ENCODE data around the gene NPHP1. TPM values are rescaled to one million over a fixed set of nuclear protein-coding genes. Genes with fewer than 3 reads are reported as not detected.

NPHP1 gene
- 4.9 and 8.4 TPM in 2 replicates for total RNA-seq

DNA sequence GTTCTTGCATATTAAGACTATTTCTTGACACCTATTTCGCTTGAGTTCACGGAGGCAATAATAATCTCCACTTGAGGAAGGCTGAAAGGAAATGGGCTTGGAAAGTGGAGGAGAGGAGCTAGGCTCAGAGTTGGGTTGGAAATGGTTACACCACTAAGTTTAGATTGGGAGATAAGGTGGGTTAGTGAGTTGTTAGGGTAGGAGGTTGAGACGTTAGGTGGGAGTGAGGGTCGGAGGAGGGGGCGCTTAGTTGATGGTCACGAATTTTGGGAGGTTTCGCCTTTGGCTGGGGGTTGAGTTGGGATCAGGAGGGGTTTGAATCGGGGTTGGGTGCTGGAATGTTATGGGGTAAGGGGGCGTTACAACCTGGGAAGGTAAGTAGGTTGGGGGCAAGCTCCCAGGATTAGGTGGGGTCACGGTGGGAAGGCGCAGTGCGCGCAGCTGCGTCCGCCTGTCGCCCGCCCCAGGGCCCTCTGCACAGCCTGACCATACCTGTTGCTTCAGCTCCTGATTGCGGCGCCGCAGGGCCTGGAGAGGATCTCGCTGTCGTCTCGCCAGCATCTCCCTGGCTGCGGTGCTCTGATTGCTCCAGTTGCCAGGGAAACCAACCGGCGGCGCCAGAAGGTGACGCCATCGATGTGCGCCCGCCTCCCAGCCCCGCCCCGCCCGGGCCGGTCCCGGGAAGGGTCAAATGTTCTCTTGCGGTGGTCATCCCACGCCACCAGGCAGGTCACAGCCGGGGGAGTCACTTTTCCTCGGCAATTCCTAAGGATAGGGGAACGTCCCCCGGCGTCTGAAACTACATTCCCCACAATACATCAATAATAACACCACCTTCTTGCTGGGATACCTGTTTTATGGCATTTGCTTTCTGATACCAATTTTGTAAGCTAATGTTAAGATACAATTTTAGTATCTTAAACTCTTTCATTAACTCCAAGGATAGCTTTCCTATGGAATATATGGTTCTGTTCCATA, at the start of gene NPHP1:
TSS of gene NPHP1 (minus strand) at position 606 of the 978 bp plus-strand sequence. CDS start at position 561, 45 bp downstream.

GRCh38 chr2:110211938-110212858, 7.4 kb upstream of the NPHP1 start, which contains the start of gene MTLN:
MTLN (minus strand) TSS chr2:110212547; CDS start chr2:110212525, 22 bp downstream.

DNA sequence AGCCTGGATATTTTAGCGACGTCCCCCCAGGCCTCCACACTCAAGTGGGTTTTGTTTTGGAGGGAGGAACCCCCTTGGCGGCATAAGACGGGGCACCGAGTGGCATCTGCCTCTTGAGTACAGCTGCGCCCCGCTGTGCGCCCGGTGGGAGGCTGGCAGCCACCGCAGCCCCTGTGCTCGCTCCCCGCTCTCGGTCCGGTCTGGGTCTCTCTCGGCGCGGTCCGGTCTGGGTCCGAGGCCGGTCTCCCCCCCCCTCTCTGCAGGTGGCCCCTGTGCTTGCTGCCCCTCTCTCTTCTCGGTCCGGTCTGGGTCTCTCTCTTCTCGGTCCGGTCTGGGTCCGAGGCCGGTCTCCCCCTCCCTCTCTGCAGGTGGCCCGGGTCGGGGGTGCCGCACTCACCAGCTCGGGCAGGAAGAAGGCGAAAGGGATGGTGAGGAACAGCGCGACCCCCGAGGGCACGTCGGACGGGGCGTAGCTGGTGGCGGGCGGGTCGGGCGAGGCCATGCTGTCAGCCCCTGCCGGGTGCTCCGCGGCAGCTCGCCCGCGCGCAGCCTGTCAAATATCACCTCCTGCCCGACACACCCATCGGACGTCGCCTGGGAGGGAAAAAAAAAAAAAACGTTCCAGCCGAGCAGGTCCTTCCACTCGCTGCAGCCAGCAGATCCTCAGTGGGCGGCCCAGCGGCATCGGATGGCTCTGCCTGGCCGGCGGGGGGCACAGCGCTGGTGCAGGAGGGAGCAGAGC, 89.4 kb downstream of the NPHP1 start, which contains the start of gene MALL:
TSS of gene MALL (minus strand) at position 532 of the 742 bp plus-strand sequence. CDS start at position 502, 30 bp downstream.

Other genes starting within 250 kb of the NPHP1 start
- 6.7 and 9.8 TPM in 2 replicates for gene MALL, start 89.2 kb downstream of the NPHP1 start, total RNA-seq
- 77.5 and 108 TPM in 2 replicates for gene MTLN, start 7.5 kb upstream of the NPHP1 start, total RNA-seq